Stimulated activated CD8-positive, alpha-beta memory T cell treated with anti-CD3 and anti-CD28 coated beads, Interleukin-12 subunit alpha, Interleukin-12 subunit beta, amount 100 ng/mL, for 1 hour (primary cell): ENCODE results near the gene PLEKHA1.

Experiments used
- DNase-seq: peaks from one replicate; pipeline ENCODE4 v3.0.0-alpha.2; 2020; ENCODE audit warnings: low read depth

PLEKHA1 gene

GRCh38 chr10:122374237-122374858 lies at the start of gene PLEKHA1:
PLEKHA1 (plus strand) TSS chr10:122374708; CDS start chr10:122393201, 18,493 bp downstream.
- peak; percentile 87 for DNase-seq

DNA sequence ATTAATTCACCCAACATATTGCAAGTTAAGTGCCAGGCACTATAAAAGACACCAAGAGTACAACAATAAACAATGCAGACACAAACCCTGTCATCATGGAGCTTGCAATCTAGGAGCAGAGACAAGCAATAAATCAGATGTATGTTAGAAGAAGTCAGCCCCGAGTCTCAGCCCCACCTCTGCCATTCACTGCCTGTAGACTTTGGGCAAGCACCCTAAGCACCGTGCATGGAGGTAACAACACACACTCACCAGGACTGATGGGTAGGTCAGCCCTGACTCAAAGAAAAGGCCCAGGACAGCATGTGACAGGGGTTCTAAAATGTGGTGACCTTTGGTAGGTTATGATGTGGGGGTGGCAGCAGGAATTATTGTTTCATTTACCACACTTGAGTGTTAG lies 49.3 kb upstream of the PLEKHA1 start:
- no peak for DNase-seq

DNA sequence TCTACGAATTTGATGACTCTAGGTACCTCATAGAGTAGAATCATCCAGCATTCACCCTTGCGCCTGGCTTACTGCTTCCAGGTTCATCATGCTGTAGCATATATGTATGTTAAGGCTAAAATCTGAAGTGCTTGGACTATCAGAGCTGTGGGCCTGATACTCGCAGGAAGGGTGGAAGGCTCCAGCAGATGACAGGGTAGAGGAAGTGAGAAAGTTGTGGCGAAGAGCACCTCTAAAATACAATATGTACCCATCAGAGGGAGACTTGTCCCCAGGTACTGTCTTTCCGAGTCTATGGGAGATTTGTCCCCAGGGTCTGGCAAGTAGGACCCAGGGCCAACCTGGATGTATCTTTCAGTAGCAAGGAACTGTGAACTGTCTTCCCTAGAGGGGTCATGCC lies 48.1 kb upstream of the PLEKHA1 start:
- DNase-seq, result no peak

GRCh38 chr10:122326806-122327205 lies 47.7 kb upstream of the PLEKHA1 start:
- no peak for DNase-seq

GRCh38 chr10:122327237-122328206 lies 47.0 kb upstream of the PLEKHA1 start:
- no peak for DNase-seq

DNA sequence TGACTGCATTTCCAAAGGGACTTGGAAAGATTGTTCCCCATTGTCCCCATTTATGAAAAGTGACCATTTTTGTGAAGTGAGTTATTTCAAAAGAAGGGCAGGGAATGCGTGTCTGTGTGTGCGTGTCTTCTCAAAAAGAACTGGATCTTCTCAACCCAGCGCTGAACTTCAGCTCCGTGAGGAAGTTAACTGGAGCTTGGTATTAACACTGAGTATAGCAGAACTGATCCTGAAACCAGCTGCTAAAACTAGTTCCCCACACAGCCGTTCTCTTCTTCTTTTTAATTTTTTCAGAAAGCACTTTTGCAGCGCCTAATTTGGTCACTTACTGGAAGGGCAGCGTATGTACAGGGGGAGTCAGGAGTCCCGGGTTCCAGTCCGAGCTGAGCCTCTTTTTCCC lies 45.8 kb upstream of the PLEKHA1 start:
- DNase-seq, result no peak

GRCh38 chr10:122329416-122329815 lies 45.1 kb upstream of the PLEKHA1 start:
- no peak for DNase-seq

DNA sequence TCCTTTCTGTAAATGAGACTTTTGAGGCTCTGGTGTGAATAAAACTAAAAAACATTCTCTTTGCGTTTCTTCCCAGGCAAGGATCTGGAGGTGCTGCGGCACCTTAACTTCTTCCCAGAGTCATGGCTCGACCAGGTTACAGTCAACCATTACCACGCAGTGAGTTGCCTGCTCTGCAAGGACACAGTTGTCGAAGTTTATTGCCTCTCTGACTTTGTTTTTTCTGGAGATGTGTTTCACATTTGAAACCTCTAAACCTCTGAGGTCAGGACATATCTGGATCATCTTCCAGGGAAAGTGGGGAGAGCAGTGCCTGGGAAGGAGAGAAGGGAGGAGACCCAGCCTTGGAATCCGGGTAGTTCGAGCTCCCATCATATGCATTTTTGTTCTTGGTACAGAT lies 43.4 kb upstream of the PLEKHA1 start:
- no peak for DNase-seq

- no peak for DNase-seq
These were observed 42.7 kb upstream of the PLEKHA1 start for GRCh38 chr10:122331615-122332446.

GRCh38 chr10:122333037-122333436 lies 41.5 kb upstream of the PLEKHA1 start:
- DNase-seq, result no peak

- DNase-seq, result no peak
These were observed 38.2 kb upstream of the PLEKHA1 start for GRCh38 chr10:122336332-122336731.

DNA sequence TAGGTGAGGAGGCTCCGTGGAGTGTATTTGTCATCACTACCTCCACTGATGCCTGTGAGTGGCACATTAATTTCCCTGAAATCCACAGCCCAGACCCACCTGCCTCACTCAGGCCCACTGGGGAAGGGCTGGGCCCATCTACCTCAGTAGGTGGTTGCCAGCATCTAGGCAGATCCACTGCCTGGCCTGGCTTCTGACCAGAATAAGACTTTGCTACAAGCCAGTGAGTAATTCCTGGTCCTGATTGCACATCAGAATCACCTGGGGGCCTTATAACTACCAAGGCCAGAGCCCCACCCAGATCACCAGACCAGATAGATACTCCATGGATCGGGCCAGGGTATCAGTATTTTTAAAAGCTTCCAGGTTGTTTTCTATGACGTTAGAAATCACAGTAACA lies 37.5 kb upstream of the PLEKHA1 start:
- no peak for DNase-seq

- DNase-seq, result no peak
These were observed 35.7 kb upstream of the PLEKHA1 start for GRCh38 chr10:122338609-122339441.

- DNase-seq, result no peak
These were observed 33.2 kb upstream of the PLEKHA1 start for GRCh38 chr10:122341141-122341810.

GRCh38 chr10:122342293-122343134 lies 32.0 kb upstream of the PLEKHA1 start:
- DNase-seq, result peak; percentile 36

GRCh38 chr10:122343135-122343800 lies 31.2 kb upstream of the PLEKHA1 start:
- DNase-seq, result no peak

DNA sequence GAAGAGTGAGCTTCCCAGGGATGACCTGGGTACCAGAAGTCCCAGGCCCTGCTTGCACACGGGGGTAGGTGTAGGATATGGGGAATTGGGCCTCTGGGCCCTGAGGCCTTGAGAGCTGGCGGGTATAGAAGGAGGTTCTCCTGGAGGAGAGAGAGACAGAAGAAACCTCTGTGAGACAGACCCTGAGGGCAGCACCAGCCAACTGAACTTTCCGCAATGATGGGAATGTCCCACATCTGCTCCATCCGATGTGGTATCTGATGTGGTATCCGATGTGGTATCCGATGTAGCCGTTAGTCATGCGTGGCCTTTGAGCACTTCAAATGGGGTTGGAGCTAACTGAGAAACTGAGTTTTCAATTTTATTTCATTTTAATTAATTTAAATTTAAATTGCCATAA lies 30.6 kb upstream of the PLEKHA1 start:
- no peak for DNase-seq

- no peak for DNase-seq
These were observed 29.7 kb upstream of the PLEKHA1 start for GRCh38 chr10:122344741-122345258.

- DNase-seq, result no peak
These were observed 28.1 kb upstream of the PLEKHA1 start for GRCh38 chr10:122346326-122346950.
